ENCODE data around the gene TCP1.
"Not testable (repeated sequence)": the region's sequence is repeated elsewhere in the genome, so short reads cannot be mapped to it uniquely, and the experiment has no call there.

Gene TCP1

DNA sequence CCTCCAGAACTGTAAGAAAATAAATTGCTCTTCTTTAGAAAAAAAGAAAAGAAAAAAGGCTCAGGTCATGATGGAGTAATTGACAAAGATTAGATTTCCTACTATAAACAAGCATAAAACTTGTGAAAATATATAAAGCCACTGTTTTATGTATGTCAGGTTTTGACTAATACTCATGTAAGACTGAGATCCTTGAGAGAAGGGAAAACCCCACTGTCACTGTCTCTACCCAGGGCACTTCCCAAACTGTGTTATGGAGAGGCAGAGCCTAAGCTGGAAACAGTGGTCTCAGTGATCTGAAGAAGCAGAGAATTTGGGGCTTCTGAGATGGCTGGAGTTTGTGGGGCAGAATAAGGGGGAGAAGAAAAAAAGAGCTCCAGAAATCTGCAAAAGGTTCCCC, 19.9 kb downstream of the TCP1 start:
- DNase-seq = no peak

DNA sequence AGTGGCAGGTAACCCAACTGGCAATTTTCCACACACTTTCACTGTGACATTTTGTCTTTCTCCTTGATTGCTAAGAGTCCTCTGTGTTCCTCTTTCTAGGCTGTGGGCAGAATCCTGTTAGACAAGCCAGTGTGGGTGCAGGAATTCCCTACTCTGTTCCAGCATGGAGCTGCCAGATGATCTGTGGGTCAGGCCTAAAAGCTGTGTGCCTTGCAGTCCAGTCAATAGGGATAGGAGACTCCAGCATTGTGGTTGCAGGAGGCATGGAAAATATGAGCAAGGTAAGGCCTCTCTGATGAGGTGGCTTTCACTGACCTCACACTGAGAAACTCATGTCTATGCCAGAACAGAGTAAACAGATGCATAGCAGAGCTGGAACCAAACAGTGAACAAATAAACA, 22.5 kb downstream of the TCP1 start:
- no peak for DNase-seq

DNA sequence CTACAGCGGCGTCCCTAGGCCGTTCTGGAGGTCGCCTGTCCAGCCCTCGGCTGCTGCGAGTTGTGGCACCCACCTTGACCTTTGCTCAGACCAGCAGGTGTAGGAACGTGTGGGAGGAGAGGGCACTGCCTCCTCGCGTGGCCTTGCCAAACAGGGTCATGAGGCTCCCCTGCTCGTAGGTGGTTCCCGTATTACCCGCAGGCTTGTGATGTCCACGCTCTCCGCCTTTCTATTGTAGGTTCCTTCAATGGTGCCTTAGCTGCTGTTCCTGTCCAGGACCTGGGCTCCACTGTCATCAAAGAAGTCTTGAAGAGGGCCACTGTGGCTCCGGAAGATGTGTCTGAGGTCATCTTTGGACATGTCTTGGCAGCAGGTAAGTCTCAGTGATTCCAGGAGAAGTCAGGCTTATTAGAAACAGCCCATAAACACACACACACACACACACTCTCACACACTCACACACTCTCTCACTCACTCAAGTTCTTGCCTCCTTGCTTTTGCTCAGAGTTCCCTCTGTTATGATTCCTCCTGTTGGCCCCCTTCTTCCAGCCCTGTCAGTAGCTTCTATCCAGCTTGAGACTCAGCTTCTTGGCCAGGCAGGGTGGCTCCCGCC, 26.6 kb downstream of the TCP1 start:
- no peak for DNase-seq

DNA sequence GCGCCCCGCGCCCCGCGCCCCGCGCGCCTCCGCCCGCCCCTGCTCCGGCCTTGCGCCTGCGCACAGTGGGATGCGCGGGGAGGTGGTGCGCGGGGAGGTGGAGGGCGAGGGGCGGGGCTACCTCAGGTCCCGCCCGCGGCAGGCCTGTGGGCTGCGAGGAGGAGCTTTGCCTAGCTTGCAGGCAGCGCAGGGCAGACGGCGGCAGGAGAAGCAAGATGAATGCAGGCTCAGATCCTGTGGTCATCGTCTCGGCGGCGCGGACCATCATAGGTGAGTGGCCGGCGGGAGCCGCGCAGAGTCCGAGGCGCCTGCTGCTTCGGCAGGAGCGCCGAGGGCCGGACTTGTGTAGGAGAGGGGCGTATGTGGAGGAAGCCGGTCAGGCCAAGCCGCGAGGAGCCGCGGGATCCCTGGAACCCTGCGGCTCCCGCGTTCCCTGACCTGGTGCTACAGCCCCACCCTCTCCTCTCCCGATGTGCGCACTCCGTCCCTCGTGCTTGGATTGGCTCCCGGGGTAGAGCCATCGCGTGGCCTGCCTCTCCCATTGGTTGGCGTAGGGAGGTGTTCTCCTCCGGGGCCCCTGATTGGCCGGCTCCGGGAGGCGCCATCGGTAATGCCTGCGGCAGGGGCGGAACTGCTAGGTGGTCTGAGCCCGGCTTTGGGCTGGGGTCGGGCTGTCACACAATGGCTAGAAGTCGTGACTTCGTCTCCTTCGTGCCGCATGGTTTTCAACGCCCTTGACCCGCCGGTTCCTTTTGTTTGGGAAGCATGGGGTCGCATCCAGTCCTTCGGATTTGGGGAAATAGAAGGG, 27.3 kb downstream of the TCP1 start, which contains the start of gene ACAT2:
Gene ACAT2 (plus strand): TSS at position 173 of the 808 bp plus-strand sequence. CDS start 43 bp downstream, at position 216.
- DNase-seq = peak; percentile 98

DNA sequence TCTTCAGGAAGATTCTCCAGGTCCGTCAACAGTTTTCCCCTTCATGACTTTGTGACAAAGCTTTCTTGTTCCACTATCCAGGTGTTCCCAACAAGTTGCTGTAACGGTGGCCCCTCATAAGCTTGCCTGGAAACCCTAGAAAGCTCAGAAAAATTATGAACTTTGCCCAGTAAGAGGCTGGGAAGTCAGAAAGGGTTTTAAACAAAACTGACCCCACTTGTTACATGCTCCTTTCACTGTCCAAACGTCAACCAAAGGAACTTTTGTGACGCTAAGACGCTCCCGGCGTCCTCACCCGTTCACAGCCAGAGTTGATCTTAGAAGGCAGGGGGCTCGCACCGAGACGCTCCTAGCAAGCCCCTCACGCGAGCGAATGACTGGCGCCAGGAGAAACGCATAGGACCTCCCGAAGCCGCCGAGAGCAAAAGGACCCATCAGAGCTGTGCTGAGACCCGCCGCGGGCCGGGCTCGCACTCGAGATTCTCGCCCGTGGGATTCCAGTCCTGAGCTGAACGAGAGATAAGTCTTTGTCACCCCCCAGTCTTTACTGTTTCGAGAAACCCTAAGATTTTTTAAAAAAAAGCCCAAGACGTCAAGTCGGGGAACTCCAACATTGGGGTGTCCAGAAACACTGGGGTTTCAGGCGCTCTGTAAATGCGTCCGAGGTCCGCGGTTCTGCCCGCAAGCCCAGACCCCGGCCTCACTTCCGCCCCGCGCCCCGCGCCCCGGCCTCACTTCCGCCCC, 28.1 kb downstream of the TCP1 start:
- no peak for DNase-seq

DNA sequence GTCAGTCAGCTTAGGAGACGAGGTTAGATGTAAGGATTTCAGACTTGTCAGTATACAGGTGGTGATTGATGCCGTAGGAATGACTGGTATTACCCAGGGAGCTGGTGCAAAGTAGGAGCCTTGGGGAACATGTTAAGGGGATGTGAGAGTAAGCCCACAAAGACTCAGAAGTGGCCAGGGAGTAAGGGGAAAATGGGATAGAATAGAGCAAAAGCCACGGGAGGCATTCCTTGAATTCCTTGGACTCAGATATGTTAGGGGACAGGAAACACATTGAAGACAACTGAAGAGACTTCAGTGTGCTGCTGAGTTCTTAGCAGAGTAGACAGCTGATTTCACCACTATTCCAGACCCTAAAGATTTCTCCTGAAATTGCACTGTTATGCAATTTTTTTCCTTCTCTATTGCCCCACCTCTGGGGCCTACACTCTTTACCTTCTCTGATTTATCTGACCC, 28.8 kb downstream of the TCP1 start:
- DNase-seq = peak; percentile 93

DNA sequence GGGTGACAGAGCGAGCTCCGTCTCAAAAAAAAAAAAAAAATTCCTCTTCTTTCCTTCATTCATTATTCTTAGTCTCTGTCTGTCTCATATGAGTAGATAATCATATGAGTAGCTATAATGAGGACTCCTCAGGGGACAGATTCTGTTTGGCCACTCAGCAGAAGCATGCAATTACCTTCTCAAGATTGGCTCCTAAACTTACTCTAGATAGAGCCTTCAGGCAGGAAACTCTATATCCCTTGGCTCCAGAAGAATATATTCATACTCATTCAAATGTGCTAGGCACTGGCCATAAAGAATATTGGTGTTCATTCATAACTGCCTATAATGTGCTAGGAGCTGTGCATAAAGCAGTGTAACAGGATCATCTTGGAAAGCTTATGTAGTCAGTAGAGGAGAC, 29.8 kb downstream of the TCP1 start:
- DNase-seq = no peak

DNA sequence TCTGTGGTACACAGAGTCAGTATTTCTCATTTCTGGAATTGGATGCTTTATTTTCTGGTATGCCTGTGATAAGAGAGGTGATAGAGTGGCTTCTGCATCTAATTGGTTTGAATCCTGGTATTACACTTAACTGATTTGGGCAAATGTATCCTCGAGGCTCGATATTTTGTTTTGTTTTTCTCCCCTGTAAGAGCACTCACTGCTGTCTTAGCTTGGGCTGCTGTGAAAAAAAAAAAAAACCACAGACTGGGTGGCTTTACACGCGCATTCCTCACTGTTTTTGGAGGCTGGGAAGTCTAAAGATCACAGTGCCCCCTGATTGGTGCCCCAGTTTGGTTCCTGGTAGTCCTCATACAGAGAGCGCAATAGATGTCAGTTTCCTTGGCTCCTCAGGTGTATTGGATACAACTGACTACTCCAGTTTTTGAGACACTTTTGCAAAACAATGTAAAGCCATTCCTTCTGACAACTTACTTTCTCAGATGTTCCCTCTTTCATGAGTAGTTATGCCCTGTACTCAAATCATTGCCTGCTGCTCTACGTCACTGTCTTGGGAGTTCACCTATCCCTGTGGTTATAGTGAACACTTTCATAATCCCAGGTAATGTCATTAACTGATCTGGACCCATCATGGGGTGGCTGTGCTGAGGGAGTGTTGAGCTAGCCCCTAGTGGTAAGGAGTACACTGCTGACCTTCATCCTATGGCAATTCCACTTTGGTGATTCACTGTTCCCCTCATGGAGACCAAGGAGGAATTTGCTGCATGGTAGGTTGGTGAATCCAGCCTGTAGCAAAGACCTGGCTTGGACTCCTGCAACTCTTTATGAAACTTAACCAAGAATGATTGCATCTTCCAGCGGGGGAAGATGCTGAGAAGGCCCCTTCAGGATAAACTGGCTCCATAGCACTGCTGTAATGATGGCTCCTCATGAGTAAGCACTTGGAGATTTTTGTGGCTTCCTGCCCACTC, 31.1 kb downstream of the TCP1 start:
- DNase-seq = peak; percentile 79

DNA sequence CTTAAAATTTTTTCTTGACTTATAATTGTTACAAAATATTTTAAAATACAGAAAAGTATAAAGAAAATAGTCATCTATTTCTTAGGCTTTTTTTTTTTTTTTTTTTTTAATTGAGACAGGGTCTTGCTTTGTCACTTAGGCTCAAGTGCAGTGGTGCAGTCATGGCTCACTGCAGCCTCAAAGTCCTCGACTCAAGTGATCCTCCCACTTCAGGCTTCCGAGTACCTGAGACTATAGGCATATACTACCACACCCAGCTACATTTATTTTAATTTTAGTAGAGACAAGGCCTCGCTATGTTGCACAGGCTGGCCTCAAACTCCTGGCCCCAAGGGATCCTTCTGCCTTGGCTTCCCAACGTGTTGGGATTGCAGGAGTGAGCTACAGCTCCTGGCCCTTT, 32.9 kb downstream of the TCP1 start:
- no peak for DNase-seq

DNA sequence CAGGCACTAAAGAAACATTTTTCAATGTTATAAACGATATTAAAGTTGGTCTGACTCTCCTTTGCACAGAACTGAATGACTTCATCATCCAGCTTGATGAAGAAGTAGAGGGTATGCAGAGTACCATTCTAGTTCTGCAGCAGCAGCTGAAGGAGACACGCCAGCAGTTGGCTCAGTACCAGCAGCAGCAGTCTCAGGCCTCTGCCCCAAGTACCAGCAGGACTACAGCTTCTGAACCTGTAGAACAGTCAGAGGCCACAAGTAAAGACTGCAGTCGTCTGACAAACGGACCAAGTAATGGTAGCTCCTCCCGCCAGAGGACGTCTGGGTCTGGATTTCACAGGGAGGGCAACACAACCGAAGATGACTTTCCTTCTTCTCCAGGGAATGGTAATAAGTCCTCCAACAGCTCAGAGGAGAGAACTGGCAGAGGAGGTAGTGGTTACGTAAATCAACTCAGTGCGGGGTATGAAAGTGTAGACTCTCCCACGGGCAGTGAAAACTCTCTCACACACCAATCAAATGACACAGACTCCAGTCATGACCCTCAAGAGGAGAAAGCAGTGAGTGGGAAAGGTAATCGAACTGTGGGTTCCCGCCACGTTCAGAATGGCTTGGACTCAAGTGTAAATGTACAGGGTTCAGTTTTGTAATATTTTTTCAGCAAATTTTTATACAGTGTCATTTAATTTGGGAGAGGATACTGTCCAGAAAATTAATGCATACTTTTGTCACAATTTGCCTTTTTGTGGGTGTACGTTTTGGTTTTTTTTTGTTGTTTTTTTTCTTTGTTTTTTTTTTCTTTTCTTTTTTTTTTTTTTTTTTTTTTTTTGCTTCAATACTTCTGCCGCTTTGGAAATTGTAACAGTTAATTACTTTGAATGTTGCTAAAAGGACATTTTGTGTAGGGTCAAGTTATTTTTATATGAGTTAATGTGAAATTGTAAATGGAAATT, 34.2 kb downstream of the TCP1 start:
- DNase-seq = no peak

DNA sequence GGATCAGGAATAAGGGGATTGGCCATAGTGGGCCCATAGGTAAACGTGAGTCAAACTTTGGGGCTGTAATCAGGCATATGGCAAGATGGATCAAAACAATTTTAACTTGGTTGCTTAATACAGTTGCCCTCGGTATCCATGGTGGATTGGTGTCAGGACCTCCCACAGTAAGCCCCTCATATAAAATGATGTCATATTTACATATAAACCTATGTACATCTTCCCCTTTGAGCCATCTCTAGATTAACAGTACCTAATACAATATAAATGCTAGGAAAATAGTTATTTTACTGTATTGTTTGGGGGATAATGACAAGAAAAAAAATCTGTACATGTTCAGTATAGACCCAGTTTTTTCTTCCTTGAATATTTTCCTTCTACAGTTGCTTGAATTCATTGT, 35.0 kb downstream of the TCP1 start:
- no peak for DNase-seq

DNA sequence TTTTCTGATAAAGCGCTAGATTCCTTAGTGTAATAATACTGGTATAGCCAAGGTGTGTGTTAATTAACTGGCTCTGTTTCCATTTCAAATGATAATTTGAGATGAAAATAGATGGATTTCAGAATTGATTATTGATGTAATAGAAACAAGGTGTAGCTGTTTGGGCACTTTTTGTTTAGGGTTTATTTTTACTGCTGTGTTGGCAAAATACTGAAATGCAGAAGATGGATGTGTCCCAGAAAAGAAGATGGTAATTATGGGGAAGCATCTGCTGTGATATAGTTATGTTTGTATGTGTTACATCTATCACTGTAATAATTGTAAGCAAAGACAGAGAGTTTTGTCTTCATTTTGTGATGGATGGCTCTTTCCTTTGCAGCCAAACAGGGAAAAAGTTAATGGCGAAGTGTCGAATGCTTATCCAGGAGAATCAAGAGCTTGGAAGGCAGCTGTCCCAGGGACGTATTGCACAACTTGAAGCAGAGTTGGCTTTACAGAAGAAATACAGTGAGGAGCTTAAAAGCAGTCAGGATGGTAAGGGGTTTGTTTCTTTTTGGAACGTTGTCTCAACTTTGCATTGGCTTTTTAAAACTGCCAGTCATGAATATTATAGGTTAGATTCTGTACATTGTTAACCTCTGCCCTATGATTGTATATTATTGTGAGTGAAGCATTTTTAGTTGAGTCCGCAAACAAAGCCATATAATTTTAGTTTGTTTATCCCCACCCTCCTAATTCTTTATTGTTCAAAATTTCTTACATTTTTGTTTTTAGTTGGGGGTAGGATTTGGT, 36.1 kb downstream of the TCP1 start:
- DNase-seq = no peak

DNA sequence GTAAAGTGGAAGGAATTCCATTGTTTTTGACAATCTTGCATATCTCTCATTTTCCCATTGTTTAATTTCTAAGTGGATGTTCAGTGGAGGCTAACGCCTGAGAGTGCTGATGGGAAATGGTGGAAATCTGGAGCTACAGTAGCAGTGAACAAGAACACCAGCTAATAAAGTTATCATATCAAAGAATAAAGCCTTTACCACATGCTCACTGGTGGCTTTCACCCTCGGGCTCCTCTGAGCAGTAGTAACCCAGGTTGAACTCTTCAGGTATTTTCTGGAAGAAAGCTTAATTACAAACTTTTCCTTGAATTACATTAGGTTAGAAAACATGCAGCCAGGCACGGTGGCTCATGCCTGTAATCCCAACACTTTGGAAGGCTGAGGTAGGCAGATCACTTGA, 38.0 kb downstream of the TCP1 start:
- no peak for DNase-seq

DNA sequence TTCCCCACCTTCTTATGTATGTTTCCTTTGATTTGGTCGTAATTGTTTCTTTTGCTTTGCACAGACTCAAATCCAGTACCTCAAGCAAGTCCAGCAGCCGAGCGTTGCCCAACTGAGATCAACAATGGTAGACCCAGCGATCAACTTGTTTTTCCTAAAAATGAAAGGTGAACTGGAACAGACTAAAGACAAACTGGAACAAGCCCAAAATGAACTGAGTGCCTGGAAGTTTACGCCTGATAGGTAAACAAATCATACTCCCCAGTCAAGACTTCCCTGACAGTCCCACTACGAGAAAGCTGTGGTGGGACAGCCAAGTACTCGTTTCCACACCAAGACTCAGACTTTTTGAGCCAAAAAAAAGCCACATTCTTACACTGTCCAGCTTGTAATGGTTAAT, 41.3 kb downstream of the TCP1 start:
- not testable (repeated sequence) for DNase-seq

DNA sequence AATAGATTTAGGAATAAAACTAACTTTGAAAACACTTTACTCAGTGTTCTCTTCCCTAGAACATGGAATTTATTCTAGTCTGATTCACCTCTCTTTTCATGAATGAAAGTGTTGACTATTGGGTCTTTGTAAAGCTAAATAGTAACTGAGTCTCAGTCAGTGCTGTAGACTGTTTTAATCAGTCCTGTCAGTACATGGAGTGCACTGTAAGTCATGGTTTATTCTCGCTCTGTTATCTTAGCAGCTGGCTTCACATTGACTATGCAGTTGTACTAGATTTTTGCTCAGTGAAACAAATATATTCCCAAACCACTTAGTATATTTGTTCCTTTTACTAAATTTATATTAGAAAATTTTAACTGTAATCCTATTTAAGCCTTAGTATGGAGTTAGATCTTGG, 42.6 kb downstream of the TCP1 start:
- DNase-seq = no peak

DNA sequence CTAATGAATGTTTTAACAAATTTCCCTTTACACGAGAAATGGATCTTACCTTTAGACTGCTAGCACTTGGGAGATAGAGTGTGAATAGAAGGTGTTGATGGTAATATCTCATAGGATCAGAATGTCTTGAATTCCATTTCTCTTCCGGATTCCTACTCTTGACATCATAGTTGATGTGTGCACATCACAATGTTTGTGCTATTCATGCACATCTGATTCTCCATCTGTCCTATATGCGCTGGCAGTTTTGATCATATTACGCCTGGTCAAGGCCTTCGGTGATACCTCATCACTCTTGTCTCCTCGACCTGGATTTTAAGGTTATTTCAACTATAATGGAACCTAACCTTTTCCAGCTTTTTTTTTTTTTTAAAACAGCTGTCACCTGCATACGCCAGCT, 44.3 kb downstream of the TCP1 start:
- no peak for DNase-seq

DNA sequence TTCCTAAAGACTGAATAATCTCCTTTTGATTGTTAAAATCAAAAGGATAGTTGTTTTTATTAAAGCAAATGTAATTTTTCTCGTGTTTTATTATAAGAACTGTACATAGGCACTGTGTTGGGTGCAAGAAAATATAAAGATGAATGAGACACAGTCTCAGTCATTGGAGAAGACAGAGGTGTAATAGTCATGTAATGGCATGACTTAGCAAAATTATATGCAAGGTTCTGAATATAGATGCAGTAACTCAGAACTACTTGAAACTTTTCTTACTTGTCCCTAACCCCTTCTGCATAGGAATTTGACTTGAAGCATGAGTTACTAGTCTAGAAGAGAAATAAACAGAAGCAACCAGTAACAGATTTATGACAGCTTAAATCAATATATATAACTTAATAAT, 47.2 kb downstream of the TCP1 start:
- no peak for DNase-seq

DNA sequence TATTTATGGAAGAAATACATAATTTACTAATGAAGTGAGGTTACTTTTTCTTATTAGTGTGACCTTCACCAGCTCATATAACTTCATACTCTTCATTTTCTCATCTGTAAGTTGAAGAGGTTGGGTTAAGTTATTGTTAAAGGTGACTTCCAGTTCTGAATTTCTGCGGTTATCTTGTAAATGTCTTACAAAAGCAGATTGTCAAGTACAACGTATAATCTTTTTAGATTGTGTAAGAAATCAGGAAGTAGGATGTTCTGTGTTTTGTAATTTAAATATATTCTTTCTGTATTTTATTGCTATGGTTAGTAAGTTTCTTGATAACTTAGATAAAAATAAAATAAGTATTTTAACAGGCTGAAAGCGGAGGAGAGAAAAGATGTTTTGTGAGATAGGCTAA, 50.1 kb downstream of the TCP1 start:
- DNase-seq = no peak

DNA sequence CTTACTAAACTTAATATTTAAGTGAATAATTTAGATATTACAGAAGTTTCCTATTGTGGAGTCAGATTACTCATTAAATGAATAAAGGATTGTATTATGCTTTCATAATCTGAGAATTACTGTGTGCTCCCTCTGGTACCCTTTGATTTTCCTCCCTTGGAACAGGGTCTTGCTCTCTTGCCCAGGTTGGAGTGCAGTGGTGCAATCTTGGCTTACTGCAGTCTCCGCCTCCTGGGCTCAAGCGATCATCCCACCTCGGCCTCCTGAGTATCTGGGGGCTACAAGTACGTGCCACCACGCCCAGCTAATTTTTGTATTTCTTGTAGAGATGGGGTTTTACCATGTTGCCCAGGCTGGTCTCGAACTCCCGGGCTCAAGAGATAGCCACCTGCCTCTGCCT, 52.5 kb downstream of the TCP1 start:
- no peak for DNase-seq

DNA sequence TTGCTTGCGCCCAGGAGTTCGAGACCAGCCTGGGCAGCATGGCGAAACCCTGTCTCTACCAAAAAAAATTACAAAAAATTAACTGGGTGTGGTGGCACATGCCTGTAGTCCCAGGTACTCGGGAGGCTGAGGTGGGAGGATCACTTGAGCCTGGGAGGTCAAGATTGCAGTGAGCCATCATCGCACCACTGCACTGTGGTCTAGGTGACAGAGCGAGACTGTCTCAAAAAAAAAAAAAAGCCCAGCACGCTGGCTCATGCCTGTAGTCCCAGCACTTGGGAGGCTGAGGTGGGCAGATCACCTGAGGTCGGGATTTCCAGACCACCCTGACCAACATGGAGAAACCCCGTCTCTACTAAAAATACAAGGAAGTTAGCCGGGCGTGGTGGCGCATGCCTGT, 56.0 kb downstream of the TCP1 start:
- DNase-seq = not testable (repeated sequence)

DNA sequence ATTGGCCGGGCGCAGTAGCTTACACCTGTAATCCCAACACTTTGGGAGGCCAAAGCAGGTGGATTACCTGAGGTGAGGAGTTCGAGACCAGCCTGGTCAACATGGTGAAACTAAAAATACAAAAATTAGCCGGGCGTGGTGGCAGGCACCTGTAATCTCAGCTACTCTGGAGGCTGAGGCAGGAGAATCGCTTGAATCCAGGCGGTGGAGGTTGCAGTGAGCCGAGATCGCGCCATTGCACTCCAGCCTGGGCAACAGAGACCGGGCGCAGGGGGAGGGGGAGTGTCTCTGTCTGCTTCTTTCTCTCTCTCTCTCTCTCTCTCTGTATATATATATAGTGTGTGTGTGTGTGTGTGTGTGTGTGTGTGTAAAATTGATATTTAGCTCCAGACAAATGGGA, 56.9 kb downstream of the TCP1 start:
- not testable (repeated sequence) for DNase-seq
